ENCODE data around the gene PRPF19. TPM values are rescaled to one million over a fixed set of nuclear protein-coding genes. Genes with fewer than 3 reads are reported as not detected.

Gene PRPF19
- total and polyA plus RNA-seq, 2 donors: 49.2 to 74.9 TPM

- peak in 5 of 9 donors; percentile 55 to 84 (median 66) for DNase-seq (ENCODE audit: low read depth in 6 of 9, low spot score in 9 of 9)
- peak overlapping the region; percentile 93 to 97 for H3K27ac ChIP-seq (ENCODE audit: low read depth in 1 of 2, low read length in 1 of 2)
- WGBS: 38% methylated on average over 6 of the region's 6 CpGs
- no peak overlapping the region for H3K4me3 ChIP-seq (ENCODE audit: low read length in 2 of 2)
- peaks cover 76 to 93% of the 10 kb centered on the region in 2 donors for H3K4me1 ChIP-seq (ENCODE audit: control insufficient read depth in 2 of 2, insufficient read depth in 2 of 2, low read length in 2 of 2)
- H3K36me3 ChIP-seq (ENCODE audit: control insufficient read depth in 2 of 2, insufficient read depth in 2 of 2, low read length in 1 of 2): peaks cover 4% of the 10 kb centered on the region in 2 donors
- H3K27me3 ChIP-seq (ENCODE audit: control insufficient read depth in 2 of 2, insufficient read depth in 1 of 2, low read length in 1 of 2): no peaks in the 10 kb centered on the region
- peaks cover 0 to 6% of the 10 kb centered on the region in 2 donors for H3K9me3 ChIP-seq (ENCODE audit: control insufficient read depth in 2 of 2, insufficient read depth in 1 of 2, low read length in 1 of 2)
Measured at GRCh38 chr11:60872124-60872960, 34.0 kb downstream of the PRPF19 start.

DNA sequence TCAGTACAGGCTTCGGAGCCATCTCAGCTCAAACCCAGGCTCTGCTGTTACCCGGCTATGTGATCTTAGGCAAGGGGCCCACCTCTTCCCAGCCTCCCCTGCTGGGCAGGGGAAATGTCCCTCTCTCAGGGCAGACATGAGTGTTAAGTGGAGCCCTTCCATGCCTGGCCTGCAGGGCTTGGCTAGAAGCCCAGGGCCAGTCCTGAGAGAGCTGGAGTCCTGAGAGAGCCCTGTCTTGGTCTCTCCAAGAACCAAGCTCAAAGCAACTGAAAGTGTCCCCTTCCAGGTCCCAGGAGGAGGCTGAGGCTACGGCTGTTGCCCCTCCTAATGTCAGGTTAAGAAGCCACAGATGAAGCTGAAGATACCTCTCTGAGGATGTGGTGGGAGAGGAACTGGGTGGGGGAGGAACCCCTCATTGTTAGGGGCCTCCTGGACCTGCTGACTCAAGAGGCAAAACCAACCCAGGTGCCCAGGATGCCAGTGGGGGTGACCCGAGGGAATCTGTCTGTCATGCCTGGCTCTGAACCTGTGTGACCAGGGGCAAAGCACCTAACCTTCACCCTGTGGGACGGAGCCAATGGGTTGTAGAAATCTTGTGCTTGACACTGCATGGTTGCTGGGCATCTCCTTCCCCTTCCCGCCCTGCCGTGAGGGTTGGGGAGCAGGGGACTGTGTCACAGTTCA lies 34.9 kb downstream of the PRPF19 start:
- Histone ChIP-seq H3K9me3 (ENCODE audit: control insufficient read depth in 2 of 2, insufficient read depth in 1 of 2, low read length in 1 of 2) (peaks cover 0 to 6% of the 10 kb centered on the region in 2 donors), H3K27me3 (ENCODE audit: control insufficient read depth in 2 of 2, insufficient read depth in 1 of 2, low read length in 1 of 2) (no peaks in the 10 kb centered on the region), H3K4me1 (ENCODE audit: control insufficient read depth in 2 of 2, insufficient read depth in 2 of 2, low read length in 2 of 2) (peaks cover 83 to 99% of the 10 kb centered on the region in 2 donors), H3K36me3 (ENCODE audit: control insufficient read depth in 2 of 2, insufficient read depth in 2 of 2, low read length in 1 of 2) (peaks cover 4% of the 10 kb centered on the region in 2 donors), H3K4me3 (ENCODE audit: low read length in 2 of 2) (peak overlapping the region in 1 of 2 donors; percentile 4), H3K27ac (ENCODE audit: low read depth in 1 of 2, low read length in 1 of 2) (peak overlapping the region; percentile 92 to 97)
- 28% methylated on average over 7 of the region's 7 CpGs for WGBS
- DNase-seq (ENCODE audit: low read depth in 6 of 9, low spot score in 9 of 9): peak in 5 of 9 donors; percentile 53 to 87 (median 63)

GRCh38 chr11:60870733-60871377 lies 35.5 kb downstream of the PRPF19 start:
- peaks cover 78 to 95% of the 10 kb centered on the region in 2 donors for H3K4me1 ChIP-seq (ENCODE audit: control insufficient read depth in 2 of 2, insufficient read depth in 2 of 2, low read length in 2 of 2)
- H3K4me3 ChIP-seq (ENCODE audit: low read length in 2 of 2): peak overlapping the region in 1 of 2 donors; percentile 4
- H3K27me3 ChIP-seq (ENCODE audit: control insufficient read depth in 2 of 2, insufficient read depth in 1 of 2, low read length in 1 of 2): no peaks in the 10 kb centered on the region
- WGBS: 32% methylated on average over 13 of the region's 13 CpGs
- DNase-seq (ENCODE audit: low read depth in 6 of 9, low spot score in 9 of 9): peak in 4 of 9 donors; percentile 46 to 80 (median 57)
- peaks cover 4% of the 10 kb centered on the region in 2 donors for H3K36me3 ChIP-seq (ENCODE audit: control insufficient read depth in 2 of 2, insufficient read depth in 2 of 2, low read length in 1 of 2)
- peaks cover 0 to 6% of the 10 kb centered on the region in 2 donors for H3K9me3 ChIP-seq (ENCODE audit: control insufficient read depth in 2 of 2, insufficient read depth in 1 of 2, low read length in 1 of 2)
- H3K27ac ChIP-seq (ENCODE audit: low read depth in 1 of 2, low read length in 1 of 2): peak overlapping the region; percentile 92 to 97

DNA sequence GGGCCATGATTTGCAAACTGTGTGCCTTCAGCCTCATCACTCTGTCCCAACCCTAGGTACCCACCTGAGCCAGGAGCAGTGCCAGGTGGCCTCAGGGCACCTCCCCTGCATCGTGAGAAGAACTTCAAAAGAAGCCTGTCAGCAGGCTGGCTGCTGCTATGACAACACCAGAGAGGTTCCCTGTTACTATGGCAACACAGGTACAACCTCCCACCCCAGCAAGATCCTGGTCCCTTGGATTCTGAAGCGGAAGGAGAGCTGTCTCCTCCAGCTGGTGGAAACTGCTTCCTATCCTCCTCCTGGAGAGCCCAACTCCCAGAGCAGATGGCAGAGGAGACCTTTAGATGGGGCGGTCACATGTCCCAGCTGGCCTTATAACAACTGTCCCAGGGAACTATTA lies 36.1 kb downstream of the PRPF19 start:
- peak in 4 of 9 donors; percentile 48 to 79 (median 64) for DNase-seq (ENCODE audit: low read depth in 6 of 9, low spot score in 9 of 9)
- H3K27me3 ChIP-seq (ENCODE audit: control insufficient read depth in 2 of 2, insufficient read depth in 1 of 2, low read length in 1 of 2): no peaks in the 10 kb centered on the region
- H3K4me3 ChIP-seq (ENCODE audit: low read length in 2 of 2): no peak overlapping the region
- H3K4me1 ChIP-seq (ENCODE audit: control insufficient read depth in 2 of 2, insufficient read depth in 2 of 2, low read length in 2 of 2): peaks cover 74 to 92% of the 10 kb centered on the region in 2 donors
- peak overlapping the region in 1 of 2 donors; percentile 97 for H3K27ac ChIP-seq (ENCODE audit: low read depth in 1 of 2, low read length in 1 of 2)
- peaks cover 0 to 6% of the 10 kb centered on the region in 2 donors for H3K9me3 ChIP-seq (ENCODE audit: control insufficient read depth in 2 of 2, insufficient read depth in 1 of 2, low read length in 1 of 2)
- 63% methylated on average over 3 of the region's 3 CpGs for WGBS
- H3K36me3 ChIP-seq (ENCODE audit: control insufficient read depth in 2 of 2, insufficient read depth in 2 of 2, low read length in 1 of 2): peaks cover 3 to 4% of the 10 kb centered on the region in 2 donors

DNA sequence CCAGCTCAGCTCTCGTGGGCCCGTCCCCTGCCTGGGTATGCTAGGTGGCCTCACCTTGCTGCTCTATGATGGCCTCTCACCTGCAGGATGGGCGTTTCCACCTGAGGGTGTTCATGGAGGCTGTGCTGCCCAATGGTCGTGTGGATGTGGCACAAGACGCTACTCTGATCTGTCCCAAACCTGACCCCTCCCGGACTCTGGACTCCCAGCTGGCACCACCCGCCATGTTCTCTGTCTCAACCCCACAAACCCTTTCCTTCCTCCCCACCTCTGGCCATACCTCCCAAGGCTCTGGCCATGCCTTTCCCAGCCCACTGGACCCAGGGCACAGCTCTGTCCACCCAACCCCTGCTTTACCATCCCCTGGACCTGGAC lies 36.9 kb downstream of the PRPF19 start:
- H3K27me3 ChIP-seq (ENCODE audit: control insufficient read depth in 2 of 2, insufficient read depth in 1 of 2, low read length in 1 of 2): no peaks in the 10 kb centered on the region
- peaks cover 71 to 92% of the 10 kb centered on the region in 2 donors for H3K4me1 ChIP-seq (ENCODE audit: control insufficient read depth in 2 of 2, insufficient read depth in 2 of 2, low read length in 2 of 2)
- H3K36me3 ChIP-seq (ENCODE audit: control insufficient read depth in 2 of 2, insufficient read depth in 2 of 2, low read length in 1 of 2): no peaks in the 10 kb centered on the region
- H3K9me3 ChIP-seq (ENCODE audit: control insufficient read depth in 2 of 2, insufficient read depth in 1 of 2, low read length in 1 of 2): peaks cover 0 to 6% of the 10 kb centered on the region in 2 donors
- H3K4me3 ChIP-seq (ENCODE audit: low read length in 2 of 2): no peak overlapping the region
- DNase-seq (ENCODE audit: low read depth in 6 of 9, low spot score in 9 of 9): no peak
- no peak overlapping the region for H3K27ac ChIP-seq (ENCODE audit: low read depth in 1 of 2, low read length in 1 of 2)
- 99% methylated on average over 7 of the region's 7 CpGs for WGBS

DNA sequence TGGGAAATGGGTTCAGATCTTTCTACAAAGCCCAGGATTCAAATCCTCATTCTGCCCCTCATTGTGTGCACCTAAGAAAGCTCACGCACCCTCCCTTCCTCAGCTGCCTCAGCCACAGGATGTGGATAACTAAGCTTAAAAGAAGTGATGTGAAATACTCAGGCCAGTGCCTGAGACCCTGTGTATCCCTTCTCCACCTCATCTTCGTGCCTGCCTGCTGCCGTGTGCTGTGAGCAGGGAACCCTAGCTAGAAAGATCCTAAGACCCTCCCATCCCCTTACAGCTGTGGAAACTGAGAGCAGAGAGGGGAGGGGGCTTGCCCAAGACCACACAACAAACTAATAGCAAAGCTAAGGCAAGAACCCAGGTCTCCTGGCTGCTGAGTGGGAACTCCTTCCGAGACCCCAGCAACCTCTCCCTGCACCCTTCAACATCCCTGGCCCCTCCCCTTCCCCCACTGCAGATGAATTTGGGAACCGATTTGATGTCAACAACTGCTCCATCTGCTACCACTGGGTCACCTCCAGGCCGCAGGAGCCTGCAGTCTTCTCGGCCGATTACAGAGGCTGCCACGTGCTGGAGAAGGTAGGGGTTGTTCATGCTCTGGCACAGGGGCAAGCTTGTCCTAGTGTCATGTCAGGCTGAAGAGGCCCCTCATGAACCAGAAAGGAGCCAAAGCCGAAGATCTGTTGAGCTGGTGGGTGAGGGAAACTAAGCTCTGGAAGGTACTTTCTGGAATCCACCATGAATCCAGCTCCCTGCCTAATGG lies 37.5 kb downstream of the PRPF19 start:
- H3K27me3 ChIP-seq (ENCODE audit: control insufficient read depth in 2 of 2, insufficient read depth in 1 of 2, low read length in 1 of 2): no peaks in the 10 kb centered on the region
- H3K9me3 ChIP-seq (ENCODE audit: control insufficient read depth in 2 of 2, insufficient read depth in 1 of 2, low read length in 1 of 2): peaks cover 0 to 6% of the 10 kb centered on the region in 2 donors
- H3K36me3 ChIP-seq (ENCODE audit: control insufficient read depth in 2 of 2, insufficient read depth in 2 of 2, low read length in 1 of 2): no peaks in the 10 kb centered on the region
- no peak overlapping the region for H3K4me3 ChIP-seq (ENCODE audit: low read length in 2 of 2)
- peaks cover 65 to 91% of the 10 kb centered on the region in 2 donors for H3K4me1 ChIP-seq (ENCODE audit: control insufficient read depth in 2 of 2, insufficient read depth in 2 of 2, low read length in 2 of 2)
- 90% methylated on average over 10 of the region's 10 CpGs for WGBS
- no peak for DNase-seq (ENCODE audit: low read depth in 6 of 9, low spot score in 9 of 9)
- no peak overlapping the region for H3K27ac ChIP-seq (ENCODE audit: low read depth in 1 of 2, low read length in 1 of 2)

- no peaks in the 10 kb centered on the region for H3K36me3 ChIP-seq (ENCODE audit: control insufficient read depth in 2 of 2, insufficient read depth in 2 of 2, low read length in 1 of 2)
- H3K27ac ChIP-seq (ENCODE audit: low read depth in 1 of 2, low read length in 1 of 2): no peak overlapping the region
- 67% methylated on average over 10 of the region's 10 CpGs for WGBS
- no peak for DNase-seq (ENCODE audit: low read depth in 6 of 9, low spot score in 9 of 9)
- H3K27me3 ChIP-seq (ENCODE audit: control insufficient read depth in 2 of 2, insufficient read depth in 1 of 2, low read length in 1 of 2): no peaks in the 10 kb centered on the region
- H3K9me3 ChIP-seq (ENCODE audit: control insufficient read depth in 2 of 2, insufficient read depth in 1 of 2, low read length in 1 of 2): peaks cover 0 to 6% of the 10 kb centered on the region in 2 donors
- peaks cover 57 to 83% of the 10 kb centered on the region in 2 donors for H3K4me1 ChIP-seq (ENCODE audit: control insufficient read depth in 2 of 2, insufficient read depth in 2 of 2, low read length in 2 of 2)
- no peak overlapping the region for H3K4me3 ChIP-seq (ENCODE audit: low read length in 2 of 2)
Measured at GRCh38 chr11:60867871-60868681, 38.3 kb downstream of the PRPF19 start.

Data from thymus (tissue), 11 donors.